ENCODE measurements around the gene FBXL20.
A peak's percentile ranks its signal among the peaks of the same experiment; 100 is the strongest.
"Not testable (repeated sequence)": the region's sequence is repeated elsewhere in the genome, so short reads cannot be mapped to it uniquely, and the experiment has no call there.

The FBXL20 gene

GRCh38 chr17:39385040-39385439 is 16.4 kb downstream of the FBXL20 start:
- no peak for TF ChIP-seq CTCF (IDR thresholded peaks at IDR 0.05; ENCODE audit: control insufficient read depth, insufficient read depth, low read depth, low read length, missing control alignments)
- no peak overlapping the region for H3K4me3 ChIP-seq (ENCODE audit: control insufficient read depth, low read depth, low read length)
- no peak for DNase-seq (ENCODE audit: low read depth)

- TF ChIP-seq CTCF (IDR thresholded peaks at IDR 0.05; ENCODE audit: control insufficient read depth, insufficient read depth, low read depth, low read length, missing control alignments), result no peak
- DNase-seq (ENCODE audit: low read depth), result no peak
- no peak overlapping the region for H3K4me3 ChIP-seq (ENCODE audit: control insufficient read depth, low read depth, low read length)
Observed at GRCh38 chr17:39380144-39380543, 21.3 kb downstream of the FBXL20 start.

- TF ChIP-seq CTCF (IDR thresholded peaks at IDR 0.05; ENCODE audit: control insufficient read depth, insufficient read depth, low read depth, low read length, missing control alignments), result no peak
- no peak for DNase-seq (ENCODE audit: low read depth)
- no peak overlapping the region for H3K4me3 ChIP-seq (ENCODE audit: control insufficient read depth, low read depth, low read length)
Observed at GRCh38 chr17:39376434-39376833, 25.0 kb downstream of the FBXL20 start.

GRCh38 chr17:39367805-39368204 is 33.6 kb downstream of the FBXL20 start:
- DNase-seq (ENCODE audit: low read depth); H3K4me3 ChIP-seq (ENCODE audit: control insufficient read depth, low read depth, low read length): not testable (repeated sequence)

- no peak for DNase-seq (ENCODE audit: low read depth)
- H3K4me3 ChIP-seq (ENCODE audit: control insufficient read depth, low read depth, low read length), result no peak overlapping the region; the same call in 1 of the 2 replicates
- TF ChIP-seq CTCF (IDR thresholded peaks at IDR 0.05; ENCODE audit: control insufficient read depth, insufficient read depth, low read depth, low read length, missing control alignments), result no peak
Observed at GRCh38 chr17:39365872-39366271, 35.6 kb downstream of the FBXL20 start.

GRCh38 chr17:39365242-39365641 is 36.2 kb downstream of the FBXL20 start:
- H3K4me3 ChIP-seq (ENCODE audit: control insufficient read depth, low read depth, low read length), result no peak overlapping the region
- peak; percentile 46 for DNase-seq (ENCODE audit: low read depth)

More at GRCh38 chr17:39365242-39365641, 36.2 kb downstream of the FBXL20 start:
- TF ChIP-seq CTCF (IDR thresholded peaks at IDR 0.05; ENCODE audit: control insufficient read depth, insufficient read depth, low read depth, low read length, missing control alignments), result no peak

Data from AG09309 (cell line).